NB4 (cell line): Measurements from ENCODE around the gene SSPN.

Source experiments
- TF ChIP-seq, protein P1 (sequence below): IDR thresholded peaks from one replicate; pipeline ENCODE4 v1.5.1; 2012; ENCODE audit warnings: low read depth, low read length
- TF ChIP-seq, protein P2 (sequence below): IDR thresholded peaks from 2 replicates; pipeline ENCODE4 v1.6.1; 2011; ENCODE audit warnings: low read depth, low read length

DNA sequence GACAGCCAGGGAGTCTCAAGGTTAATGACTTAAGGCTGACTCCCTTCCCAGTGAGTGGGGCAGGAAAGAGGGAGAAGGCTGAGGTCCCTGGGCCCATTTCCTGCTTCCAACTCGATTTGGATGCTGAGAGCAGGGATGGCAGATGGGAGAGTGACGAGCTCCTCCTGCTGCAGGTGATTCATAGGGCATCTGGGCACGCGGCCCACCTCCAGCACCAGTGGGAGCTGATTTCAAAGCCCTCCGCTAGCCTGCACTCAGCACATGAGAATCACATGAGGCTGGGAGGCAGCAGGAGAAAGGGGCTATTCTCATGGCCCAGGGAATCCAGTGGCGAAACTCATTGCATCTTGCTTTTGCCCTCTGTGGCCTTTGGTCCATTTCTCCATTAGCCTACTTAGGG, 90.8 kb downstream of the SSPN start:
- TF ChIP-seq, protein P1, sequence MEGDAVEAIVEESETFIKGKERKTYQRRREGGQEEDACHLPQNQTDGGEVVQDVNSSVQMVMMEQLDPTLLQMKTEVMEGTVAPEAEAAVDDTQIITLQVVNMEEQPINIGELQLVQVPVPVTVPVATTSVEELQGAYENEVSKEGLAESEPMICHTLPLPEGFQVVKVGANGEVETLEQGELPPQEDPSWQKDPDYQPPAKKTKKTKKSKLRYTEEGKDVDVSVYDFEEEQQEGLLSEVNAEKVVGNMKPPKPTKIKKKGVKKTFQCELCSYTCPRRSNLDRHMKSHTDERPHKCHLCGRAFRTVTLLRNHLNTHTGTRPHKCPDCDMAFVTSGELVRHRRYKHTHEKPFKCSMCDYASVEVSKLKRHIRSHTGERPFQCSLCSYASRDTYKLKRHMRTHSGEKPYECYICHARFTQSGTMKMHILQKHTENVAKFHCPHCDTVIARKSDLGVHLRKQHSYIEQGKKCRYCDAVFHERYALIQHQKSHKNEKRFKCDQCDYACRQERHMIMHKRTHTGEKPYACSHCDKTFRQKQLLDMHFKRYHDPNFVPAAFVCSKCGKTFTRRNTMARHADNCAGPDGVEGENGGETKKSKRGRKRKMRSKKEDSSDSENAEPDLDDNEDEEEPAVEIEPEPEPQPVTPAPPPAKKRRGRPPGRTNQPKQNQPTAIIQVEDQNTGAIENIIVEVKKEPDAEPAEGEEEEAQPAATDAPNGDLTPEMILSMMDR = no peak
- TF ChIP-seq, protein P2, sequence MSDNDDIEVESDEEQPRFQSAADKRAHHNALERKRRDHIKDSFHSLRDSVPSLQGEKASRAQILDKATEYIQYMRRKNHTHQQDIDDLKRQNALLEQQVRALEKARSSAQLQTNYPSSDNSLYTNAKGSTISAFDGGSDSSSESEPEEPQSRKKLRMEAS = no peak
